GM12892 (cell line): ENCODE results near the gene PID1.

Experiments
- POLR2A ChIP-seq: IDR thresholded peaks from 2 replicates; pipeline ENCODE4 v1.6.1; 2011; ENCODE audit warnings: low read depth, low read length, control low read depth
- POLR2AphosphoS5 ChIP-seq: IDR thresholded peaks from 2 replicates; pipeline ENCODE4 v1.6.1; 2011; ENCODE audit warnings: low read depth, low read length, control low read depth
- TAF1 ChIP-seq: IDR thresholded peaks from 2 replicates; pipeline ENCODE4 v1.6.1; 2011; ENCODE audit warnings: low read depth, mild to moderate bottlenecking, control low read depth, low read length, borderline replicate concordance

DNA sequence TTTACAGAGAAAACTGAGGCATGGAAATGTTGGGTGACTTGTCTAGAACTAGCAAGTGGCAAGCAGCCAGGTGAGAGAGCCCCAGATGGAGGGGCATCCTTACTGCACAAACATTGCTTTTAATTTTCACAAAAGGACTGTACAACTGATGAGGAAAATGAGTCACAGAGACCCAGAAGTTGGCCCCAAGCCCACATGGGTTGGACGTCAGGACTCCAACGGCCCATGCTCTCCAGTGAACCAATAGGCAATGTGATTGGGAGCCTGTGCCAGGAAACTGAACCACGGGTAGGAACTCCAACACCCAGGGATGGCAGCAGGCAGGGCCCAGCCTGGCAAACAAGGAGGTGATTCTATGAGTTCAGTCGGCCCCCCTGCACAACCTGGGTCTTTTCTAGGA lies 50.8 kb downstream of the PID1 start:
- TF ChIP-seq POLR2A (no peak), POLR2AphosphoS5 (no peak), TAF1 (no peak)
